Measurements from ENCODE around the gene SPRY4. TPM values are rescaled to one million over a fixed set of nuclear protein-coding genes. Genes with fewer than 3 reads are reported as not detected.

SPRY4 gene
- total RNA-seq, 1 donor from 2014 or later = 42.1 TPM

GRCh38 chr5:142295960-142296860 is 28.6 kb downstream of the SPRY4 start:
- TF ChIP-seq CTCF (conservative IDR thresholded peaks at IDR 0.05) = no peak
- Mint-ChIP-seq H3K9me3 (no peaks in the 10 kb centered on the region), H3K36me3 (ENCODE audit: low read depth) (peaks cover 4% of the 10 kb centered on the region), H3K27ac (ENCODE audit: unreplicated experiment) (peak overlapping the region; percentile 68), H3K4me1 (peaks cover 54% of the 10 kb centered on the region), H3K4me3 (peak overlapping the region; percentile 24), H3K27me3 (ENCODE audit: low read depth) (no peaks in the 10 kb centered on the region)
- no peak for DNase-seq (ENCODE audit: low read depth, low spot score)

- peak overlapping the region; percentile 60 for H3K27ac Mint-ChIP-seq (ENCODE audit: unreplicated experiment)
- no peaks in the 10 kb centered on the region for H3K27me3 Mint-ChIP-seq (ENCODE audit: low read depth)
- TF ChIP-seq CTCF (conservative IDR thresholded peaks at IDR 0.05) = no peak
- no peak for DNase-seq (ENCODE audit: low read depth, low spot score)
- peaks cover 61% of the 10 kb centered on the region for H3K4me1 Mint-ChIP-seq
- peaks cover 4% of the 10 kb centered on the region for H3K36me3 Mint-ChIP-seq (ENCODE audit: low read depth)
- H3K4me3 Mint-ChIP-seq = peak overlapping the region; percentile 24
- no peaks in the 10 kb centered on the region for H3K9me3 Mint-ChIP-seq
Measured at GRCh38 chr5:142295084-142295758, 29.6 kb downstream of the SPRY4 start.

DNA sequence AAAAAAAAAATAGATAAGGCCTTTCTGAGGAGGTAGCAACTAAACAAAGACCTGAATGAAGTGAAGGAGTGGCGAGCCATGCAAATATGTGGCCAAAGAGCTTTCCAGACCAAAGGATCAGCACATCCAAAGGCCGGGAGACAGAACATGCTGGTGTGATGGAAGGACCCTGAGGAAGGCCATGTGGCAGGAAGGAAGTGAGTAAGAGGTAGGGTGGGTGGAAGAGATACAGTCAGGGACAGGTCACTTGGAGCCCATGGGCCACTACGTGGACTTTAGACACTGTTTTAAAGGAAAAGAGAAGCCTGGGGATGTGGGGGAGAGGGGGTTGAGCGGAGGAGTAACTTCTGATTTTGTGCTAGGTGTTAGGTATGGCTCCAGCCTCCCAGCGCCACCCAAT is 31.3 kb downstream of the SPRY4 start:
- TF ChIP-seq CTCF (conservative IDR thresholded peaks at IDR 0.05) = no peak
- H3K4me3 Mint-ChIP-seq = no peak overlapping the region
- H3K4me1 Mint-ChIP-seq = peaks cover 68% of the 10 kb centered on the region
- no peak for DNase-seq (ENCODE audit: low read depth, low spot score)
- H3K27ac Mint-ChIP-seq (ENCODE audit: unreplicated experiment) = peak overlapping the region; percentile 93
- H3K9me3 Mint-ChIP-seq = no peaks in the 10 kb centered on the region
- no peaks in the 10 kb centered on the region for H3K27me3 Mint-ChIP-seq (ENCODE audit: low read depth)
- peaks cover 4% of the 10 kb centered on the region for H3K36me3 Mint-ChIP-seq (ENCODE audit: low read depth)

DNA sequence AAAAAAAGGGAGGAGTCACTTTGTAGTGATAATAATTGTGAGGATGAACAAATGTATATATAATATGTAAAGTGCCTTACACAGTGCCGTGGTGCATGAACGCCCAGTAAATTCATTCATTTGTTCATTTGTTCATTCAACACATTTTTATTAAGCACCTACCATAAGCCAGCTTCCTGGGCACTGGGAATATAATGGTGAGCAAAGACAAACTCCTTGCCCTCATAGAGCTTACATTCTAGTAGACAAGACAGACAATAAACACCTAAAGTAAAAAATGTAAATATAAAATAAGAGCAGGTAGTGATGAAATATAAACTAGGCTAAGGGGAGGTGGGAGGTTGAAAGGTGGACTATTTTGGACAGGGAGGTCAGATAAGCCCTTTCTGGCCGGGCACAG is 32.0 kb downstream of the SPRY4 start:
- peaks cover 4% of the 10 kb centered on the region for H3K36me3 Mint-ChIP-seq (ENCODE audit: low read depth)

GRCh38 chr5:142292249-142292648 is 32.6 kb downstream of the SPRY4 start:
- H3K9me3 Mint-ChIP-seq = no peaks in the 10 kb centered on the region
- H3K4me1 Mint-ChIP-seq = peaks cover 72% of the 10 kb centered on the region
- TF ChIP-seq CTCF (conservative IDR thresholded peaks at IDR 0.05) = no peak
- no peak overlapping the region for H3K27ac Mint-ChIP-seq (ENCODE audit: unreplicated experiment)
- no peak for DNase-seq (ENCODE audit: low read depth, low spot score)
- H3K4me3 Mint-ChIP-seq = no peak overlapping the region
- peaks cover 4% of the 10 kb centered on the region for H3K36me3 Mint-ChIP-seq (ENCODE audit: low read depth)
- H3K27me3 Mint-ChIP-seq (ENCODE audit: low read depth) = no peaks in the 10 kb centered on the region

More for the DNA sequence above, 32.0 kb downstream of the SPRY4 start:
- no peak for TF ChIP-seq CTCF (conservative IDR thresholded peaks at IDR 0.05)
- DNase-seq (ENCODE audit: low read depth, low spot score) = no peak
- H3K27me3 Mint-ChIP-seq (ENCODE audit: low read depth) = no peaks in the 10 kb centered on the region
- H3K4me1 Mint-ChIP-seq = peaks cover 71% of the 10 kb centered on the region
- H3K9me3 Mint-ChIP-seq = no peaks in the 10 kb centered on the region
- no peak overlapping the region for H3K27ac Mint-ChIP-seq (ENCODE audit: unreplicated experiment)
- no peak overlapping the region for H3K4me3 Mint-ChIP-seq
